HG02852 (cell line): Measurements from ENCODE around the gene IL20RA.

ENCODE experiments used
- ATAC-seq: cut with Tn5 transposase; IDR thresholded peaks from one replicate; pipeline ENCODE4 v1.9.1; 2021; ENCODE audit warnings: mild to moderate bottlenecking, moderate library complexity; ENCODE audit not compliant: unreplicated experiment

Gene IL20RA

DNA sequence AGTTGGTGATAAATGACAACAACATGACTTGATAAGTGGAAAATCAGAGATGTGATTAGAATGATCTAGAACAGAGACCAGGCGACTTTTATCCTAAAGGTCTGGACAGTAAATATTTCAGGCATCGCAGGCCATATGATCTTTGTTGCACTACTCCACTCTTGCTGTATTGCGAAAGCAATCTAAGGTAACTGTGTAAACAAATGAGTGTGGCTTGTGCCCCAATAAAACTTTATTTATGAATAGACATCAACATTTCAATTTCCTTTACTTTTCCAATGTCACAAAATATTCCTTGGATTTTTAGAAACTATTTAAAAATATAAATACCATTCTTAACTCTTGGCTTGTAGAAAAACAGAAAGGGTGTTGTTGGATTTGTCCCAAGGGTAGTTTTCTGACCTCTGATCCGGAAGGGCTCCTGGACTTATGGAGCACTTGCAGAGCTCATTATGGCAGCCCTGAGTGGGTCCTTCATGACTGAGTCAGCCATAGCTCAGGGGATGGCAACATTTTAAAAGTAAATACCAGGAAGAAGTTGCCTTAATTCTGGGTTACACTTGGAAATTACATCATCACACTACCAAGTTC is 34.5 kb downstream of the IL20RA start:
- no peak for ATAC-seq

DNA sequence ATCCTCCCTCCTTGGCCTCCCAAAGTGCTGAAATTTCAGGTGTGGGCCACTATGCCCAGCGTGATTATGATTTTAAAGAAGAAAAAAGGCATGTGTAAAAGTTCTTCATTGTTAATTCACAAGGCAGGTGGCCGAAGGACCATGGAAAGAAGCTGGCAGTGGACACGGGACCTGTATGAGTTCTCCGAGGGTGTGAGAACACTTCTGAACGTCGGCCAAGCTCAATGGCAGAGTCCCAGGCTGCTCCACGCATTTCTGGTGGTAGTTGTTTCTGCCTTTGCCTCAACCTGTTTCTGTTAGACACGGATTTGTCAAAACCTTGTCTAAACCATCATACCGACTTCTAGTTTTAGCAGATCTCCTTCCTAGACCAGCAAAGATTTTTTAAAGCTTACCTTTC is 36.6 kb downstream of the IL20RA start:
- ATAC-seq: no peak

DNA sequence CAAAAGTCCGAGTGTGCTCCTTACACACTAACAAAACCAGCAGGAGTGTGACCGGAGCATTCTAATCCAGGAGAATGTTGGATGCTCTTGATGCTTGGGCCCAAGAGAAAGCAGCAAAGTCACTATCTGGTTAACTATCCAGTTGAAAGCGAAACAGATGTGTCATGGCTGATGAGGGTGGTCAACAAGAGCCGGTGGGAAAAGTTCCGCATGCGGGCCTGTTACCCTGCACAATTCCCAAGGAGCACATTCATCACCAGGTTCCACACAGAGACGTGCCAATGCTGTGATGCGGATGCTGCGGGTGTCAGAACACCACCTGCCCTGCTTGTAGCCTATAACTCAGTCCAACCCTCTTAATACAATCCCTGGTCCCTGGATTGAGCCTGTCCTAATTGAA is 38.7 kb downstream of the IL20RA start:
- ATAC-seq: no peak

DNA sequence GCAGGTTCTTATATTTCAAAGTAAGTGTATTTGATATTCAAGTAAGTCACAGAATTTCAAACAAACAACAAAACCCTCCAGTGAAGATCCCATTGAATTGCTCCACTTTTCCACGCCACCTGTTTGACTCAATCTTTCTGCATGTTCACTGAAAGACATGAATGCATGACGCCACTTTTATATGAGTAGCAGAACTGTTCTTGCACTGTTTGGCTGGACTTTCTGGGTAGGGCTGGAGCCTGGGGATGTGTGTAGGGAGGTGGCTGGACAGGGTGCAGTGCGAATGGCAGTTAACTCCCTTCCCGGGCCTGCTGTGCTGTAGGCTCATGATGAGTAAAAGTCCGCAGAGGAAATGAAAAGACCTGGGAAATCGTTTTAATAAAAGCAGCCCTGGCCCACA is 39.7 kb downstream of the IL20RA start:
- ATAC-seq: no peak

DNA sequence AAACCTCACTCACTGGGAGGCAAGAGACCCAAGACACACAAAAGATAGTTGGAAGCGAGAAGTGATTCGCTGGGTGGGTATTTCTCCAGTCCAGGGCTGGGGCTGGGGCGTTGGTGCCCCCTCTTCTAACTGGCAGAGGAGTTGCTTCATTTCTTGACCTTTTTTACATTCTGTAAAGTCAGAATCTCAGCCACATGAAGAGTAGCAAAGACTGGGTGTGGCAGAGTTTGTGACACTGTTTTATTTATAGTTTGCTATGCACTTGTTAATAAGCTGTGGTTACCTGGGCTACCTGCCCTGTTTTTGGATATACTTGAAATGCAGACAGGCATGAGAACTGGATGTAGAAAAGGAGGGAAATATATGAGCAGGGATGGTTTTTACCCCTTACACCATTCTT is 42.3 kb downstream of the IL20RA start:
- ATAC-seq: no peak

DNA sequence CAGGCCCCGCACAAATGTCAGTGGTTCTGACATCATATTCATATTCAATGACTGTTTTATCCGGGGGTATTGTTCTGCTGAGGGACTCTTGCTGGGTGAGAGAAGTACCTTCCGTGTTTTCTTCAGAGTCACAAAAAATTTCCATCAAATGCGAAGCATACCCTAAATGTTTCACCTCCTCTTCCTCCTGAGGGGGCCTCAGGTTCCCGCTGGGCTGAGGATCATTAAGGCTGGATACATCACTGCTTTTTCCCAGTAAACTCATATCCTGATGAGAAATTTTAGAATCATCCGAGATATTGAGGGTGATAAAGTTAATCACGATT is 42.8 kb downstream of the IL20RA start:
- no peak for ATAC-seq

DNA sequence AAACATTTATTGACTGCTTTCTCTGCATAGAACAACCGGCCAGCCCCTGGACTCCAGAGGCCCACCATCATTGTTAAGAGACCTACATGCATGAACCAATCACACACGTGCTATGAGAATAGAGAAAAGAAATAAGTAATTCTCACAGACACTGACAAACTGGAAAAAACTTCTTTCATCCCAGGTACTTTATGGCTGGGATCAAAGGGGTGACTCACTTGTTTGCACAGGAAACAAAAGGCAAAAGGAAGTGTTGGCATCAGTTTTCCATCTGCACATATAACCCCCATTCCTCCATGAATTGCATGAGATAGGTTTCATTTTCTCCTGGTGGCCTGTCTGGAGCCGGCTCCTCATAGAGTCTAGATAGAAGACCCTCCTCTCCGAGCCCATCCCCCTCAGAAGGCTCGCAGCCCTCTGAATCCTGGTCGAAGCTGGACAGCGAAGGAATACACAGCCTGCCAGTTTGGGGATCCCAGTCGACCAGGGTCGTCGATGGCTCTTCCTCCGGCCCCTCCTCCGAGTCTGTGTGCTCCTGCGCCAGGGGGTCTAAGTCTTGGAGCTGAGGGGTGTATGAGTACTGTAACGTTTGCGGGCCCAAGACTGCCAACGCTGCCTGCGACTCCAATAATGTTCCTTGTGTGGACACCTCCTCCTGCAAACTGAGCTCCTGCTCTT is 43.3 kb downstream of the IL20RA start:
- no peak for ATAC-seq

DNA sequence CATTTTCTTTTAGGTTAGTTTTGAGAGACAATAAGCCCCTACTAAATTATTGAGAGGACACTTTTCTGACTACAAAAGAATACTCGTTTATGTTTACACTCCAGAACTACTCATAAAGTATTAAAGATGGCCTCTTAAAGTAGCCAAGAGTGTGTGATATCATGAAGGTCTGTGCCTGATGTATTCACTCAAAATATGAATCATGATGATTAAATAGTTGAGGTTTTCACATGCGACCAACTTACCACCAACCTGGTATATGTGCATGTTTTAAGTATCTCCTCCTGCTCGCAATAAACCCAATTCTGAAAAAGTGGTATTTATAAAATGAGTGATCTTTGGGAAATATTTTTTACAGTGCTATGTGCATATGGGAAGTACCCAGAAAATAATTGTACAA is 43.9 kb downstream of the IL20RA start:
- no peak for ATAC-seq

DNA sequence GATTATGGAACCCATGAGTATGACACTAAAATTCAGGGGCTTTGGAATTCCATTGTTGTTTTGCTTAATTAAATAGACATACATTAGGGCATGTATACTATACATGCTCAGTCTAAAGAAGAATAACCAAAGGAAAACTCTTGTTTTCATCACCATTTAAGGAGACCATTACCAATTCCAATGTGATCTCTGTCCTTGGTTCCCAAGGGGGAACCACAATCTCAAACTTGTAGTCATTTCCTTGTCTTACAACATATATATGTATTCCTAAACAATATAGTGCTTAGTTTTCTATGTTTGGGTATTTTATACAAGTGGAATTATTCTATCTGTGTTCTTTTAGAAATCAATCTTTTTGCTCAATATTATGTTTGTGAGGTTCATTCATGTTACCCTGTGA is 49.2 kb downstream of the IL20RA start:
- ATAC-seq: no peak

DNA sequence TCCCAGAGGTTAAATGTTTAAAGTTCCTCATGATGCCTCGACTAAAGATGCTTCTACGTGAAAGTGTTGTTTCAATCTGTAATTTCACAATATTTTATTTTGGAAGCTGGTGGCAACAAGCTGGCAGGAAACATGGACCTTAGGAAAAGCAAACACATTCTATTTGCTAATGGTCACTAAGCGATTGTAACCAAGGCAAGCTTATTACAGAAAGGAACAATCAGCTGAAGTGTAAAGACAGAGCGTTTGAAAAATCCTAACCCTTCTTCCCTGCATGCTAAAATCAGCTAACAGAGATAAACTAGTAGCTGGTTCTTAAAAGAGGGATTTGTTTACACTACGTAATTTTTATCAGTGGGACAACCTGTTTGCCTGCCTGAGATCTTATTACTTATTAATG is 50.0 kb downstream of the IL20RA start:
- no peak for ATAC-seq

DNA sequence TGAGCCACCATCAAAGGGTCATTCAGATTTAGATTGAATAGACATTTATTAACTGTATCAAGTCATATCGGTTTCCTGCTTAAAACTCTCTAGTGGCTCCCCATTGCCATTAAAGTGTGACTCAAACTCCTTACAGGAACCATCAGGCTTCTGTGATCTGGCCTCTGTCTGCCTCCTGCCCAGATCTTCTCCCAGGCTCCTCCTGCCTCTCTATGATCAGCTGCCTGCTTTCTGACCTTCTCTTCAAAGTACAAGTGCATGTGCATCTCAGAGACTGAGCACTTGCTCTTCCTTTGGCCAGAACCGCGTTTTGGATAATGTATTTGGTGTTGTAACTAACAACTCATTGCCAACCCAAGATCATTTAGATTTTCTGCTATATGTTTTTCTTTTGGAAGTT is 52.7 kb downstream of the IL20RA start:
- no peak for ATAC-seq

DNA sequence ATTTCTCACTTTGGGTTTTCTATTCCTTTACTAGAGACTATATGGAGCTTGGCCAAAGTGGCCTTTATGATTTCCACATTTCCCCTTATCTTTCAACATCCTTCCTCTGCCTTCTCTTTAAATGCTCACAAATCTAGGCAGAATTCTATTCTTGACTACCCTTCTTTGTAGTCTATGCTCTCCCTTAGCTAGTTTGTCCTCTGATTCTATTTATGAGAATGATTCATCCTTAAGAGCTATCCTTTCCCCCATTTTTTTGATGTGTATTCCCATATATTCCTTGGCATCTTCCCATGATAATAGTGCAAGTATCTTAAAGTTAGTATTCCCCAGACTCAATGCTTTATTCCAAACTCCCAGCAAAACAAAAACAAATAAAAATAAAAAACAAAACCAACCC is 53.1 kb downstream of the IL20RA start:
- ATAC-seq: no peak

DNA sequence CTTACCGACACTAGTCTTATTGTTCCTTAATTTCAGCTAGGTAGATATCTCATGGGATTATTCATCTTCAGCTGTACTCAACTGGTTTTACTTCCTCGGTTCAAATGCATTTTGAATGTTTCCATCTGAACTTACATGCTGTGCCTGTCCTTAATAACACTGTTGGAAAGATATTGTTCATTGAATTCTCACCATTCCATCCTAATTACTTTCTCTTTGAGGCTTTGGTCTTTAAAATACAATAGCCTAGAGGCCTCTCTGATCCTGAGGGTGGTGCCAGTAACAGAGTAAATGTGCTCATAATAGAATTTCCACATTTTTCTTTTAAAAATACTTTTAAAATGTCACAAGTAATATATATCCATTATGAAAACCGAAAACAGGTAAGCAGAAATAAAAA is 54.0 kb downstream of the IL20RA start:
- no peak for ATAC-seq

DNA sequence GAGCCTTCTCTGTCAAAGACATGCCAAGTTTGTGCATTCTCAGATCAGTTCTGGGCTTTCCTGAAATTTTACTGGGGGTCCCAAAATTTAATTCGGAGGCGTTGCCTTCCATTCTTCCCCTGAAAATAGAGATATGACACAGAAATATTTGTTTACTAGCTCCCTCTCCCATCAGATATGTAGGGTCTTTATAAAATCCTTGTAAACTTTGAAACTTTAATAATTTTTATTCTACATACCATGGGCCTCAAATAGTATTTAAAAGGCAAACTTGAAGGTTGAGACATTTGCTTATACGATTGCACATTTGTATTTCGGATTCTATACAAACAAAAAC is 54.6 kb downstream of the IL20RA start:
- no peak for ATAC-seq

DNA sequence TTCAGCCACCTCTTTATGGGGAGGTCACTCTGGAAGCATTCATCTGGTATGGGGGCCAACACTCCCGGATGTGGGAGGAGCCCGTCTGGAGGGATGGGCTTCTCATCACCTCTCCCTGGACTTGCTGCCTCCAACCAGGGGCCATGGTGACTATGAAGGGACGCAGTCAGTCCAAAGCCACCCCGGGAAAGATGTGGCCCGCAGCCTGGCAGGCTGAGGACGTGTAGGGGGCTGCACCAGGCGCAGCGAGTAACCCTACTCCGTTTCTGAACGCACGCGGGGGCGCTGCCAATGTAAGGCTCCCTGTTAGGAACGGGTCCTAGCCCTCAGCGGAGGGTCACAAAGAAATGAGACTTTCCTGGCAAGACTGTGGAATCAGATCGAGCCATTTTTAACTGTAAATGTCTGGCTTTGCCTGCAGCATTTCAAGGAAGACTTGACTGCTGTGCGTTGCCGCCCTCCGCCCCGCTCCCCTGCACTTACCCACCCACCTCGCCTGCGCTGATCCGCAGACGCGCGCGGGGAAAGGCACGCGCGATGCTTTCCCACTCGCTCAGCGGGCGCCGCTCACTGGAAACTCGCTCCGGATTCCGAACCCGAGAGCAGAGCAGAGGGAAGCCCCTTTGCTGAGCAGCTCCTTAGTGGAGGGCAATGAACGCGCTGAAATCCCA is 55.1 kb downstream of the IL20RA start:
- no peak for ATAC-seq

DNA sequence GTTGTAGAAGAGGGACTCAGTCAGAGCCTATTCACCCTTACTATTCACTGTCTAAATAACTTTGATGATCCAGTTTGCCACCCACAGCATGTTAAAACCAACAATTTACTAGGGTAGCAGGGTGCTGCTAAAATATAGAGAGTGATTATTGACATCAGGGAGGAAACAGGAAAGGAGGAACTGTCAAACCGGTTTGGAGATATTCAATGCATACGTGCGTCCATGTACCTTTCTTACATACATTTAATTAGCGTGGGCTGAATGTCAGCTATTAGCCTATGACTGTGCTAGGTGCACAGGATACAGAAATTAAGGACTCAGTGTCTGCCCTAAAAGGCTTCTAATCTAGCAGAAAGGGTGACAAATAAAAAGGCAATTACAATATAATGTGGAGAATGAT is 57.2 kb downstream of the IL20RA start:
- ATAC-seq: no peak

DNA sequence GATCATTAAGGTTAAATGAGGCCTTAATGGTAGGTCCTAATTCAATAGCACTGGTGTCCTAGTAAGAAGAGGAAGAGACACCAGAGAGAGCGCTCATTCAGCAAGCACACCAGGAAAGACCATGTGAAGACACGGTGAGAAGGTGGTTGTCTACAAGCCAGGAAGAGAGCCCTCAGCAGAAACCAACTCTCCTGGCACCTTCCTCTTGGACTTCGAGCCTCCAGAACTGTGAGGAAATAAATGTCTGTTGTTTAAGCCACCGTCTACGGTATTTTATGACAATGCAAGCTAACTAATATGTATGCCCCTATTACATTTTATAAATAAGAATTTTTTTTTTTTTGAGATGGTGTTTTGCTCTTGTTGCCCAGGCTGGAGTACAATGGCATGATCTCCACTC is 59.3 kb downstream of the IL20RA start:
- ATAC-seq: no peak

DNA sequence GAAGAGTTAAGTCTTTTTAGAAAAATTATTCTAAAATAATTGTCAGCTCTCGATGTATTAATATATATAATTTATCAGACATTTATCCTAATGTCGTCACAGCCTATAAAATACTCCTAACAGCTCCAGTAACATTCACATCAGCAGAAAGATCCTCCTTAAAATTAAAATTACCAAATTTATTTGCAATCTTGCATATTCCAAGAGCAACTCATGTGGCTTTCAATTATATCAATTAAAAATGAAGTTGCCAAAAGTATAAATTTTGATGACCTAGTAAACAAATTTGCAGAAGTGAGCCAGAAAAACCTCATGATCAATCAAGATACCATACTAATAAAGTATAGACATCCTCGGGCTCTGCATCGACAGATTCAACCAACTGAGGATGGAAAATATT is 60.2 kb downstream of the IL20RA start:
- ATAC-seq: no peak

DNA sequence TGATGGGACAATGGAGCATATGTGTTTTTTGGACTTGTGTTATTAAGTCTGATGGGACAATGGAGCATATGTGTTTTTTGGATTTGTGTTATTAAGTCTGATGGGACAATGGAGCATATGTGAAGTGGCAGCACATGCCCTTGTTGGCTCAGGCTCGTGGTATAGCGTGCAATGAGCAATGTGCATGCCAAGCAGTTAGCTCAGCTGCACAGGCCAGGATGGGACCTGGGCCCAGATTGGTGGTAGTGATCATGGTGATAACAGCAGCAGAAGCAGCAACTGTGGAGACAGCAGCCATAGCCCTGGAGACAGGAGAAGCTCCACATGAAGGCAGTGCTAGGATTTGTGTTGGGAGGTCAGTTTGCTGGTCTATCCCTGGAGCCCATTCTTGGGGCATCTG is 61.1 kb downstream of the IL20RA start:
- no peak for ATAC-seq

DNA sequence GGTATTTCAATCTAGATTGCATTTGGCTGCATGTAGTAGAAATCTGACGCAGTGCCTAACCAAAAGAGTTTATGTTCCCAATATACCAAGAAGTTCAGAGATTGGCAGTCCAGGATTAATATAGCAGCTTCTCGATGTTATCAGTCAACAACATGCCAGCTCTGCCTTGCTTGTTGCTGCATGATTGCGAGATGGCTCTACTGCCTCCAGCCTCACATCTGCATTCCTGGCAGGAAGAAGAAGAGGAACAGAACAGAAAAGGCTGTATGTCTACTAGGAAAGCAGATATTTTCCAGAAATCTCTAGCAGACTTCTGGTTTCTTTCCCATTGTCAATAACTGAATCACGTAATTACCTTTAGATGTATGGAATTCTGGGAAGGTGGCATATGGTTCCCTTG is 61.8 kb downstream of the IL20RA start:
- no peak for ATAC-seq

DNA sequence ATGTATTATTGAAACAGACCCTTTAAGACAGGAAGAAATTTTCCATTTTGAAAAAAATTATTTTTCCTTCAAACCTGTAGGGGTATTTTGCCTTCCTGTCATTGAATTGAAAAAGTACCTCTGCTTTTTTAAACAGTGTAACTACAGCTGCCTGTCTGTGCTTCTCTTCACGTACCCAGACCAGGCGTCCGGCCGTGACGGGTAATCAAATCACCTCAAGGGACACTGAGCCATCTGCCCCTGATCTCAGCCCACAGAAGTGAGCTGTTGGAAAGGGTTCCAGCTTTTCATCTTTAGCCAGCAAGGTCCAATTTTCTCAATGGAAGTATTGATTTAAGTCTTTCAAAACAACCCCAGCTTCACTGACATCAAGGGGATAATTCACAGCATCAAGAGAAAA is 64.7 kb downstream of the IL20RA start:
- ATAC-seq: no peak

DNA sequence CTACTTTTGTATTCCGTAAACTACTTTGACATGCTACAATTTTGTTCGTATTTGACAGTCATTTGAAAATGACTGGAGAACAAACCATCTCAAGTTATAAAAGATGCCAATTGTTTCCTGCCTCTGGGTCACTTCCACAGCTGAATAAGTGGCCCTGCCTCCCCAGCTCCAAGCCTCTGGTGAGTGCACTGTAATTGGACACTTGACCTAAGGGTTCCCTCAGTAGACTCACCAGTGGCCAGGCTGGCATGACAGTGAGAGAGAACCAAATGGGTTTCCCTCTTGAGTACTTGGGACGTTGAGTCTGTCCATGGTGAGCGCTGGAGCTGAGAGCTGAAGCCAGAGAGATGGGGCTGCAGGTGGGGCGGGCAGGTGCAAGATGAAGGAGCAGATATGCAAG is 65.6 kb downstream of the IL20RA start:
- no peak for ATAC-seq

DNA sequence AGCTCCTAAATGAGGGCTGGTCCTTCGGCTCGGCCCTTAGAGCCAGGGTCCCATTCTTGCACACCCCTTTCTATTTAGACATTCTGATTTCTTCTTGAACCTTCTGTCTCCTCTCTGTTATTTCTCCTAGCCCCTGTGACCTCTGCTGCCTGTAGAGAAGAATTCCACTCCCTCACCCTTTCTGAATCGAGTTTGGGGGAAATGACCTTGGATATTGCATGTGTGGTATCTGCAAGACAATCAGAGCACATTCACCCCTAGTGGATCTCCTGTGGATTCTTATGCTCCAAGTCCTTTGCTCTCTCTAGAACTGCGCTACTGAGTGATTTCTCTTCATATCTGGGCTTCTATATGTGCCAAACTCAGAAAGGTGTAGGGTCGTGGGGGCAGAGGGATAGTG is 67.7 kb downstream of the IL20RA start:
- ATAC-seq: no peak
